Transverse colon (tissue), 4 donors: Measurements from ENCODE around the gene GLI2.

Experiments used
- CTCF ChIP-seq, 5 experiments: fragments of 200-600 bp in 3 of 5; fragments of 450-650 bp in 2 of 5; sonication (generic) in 3 of 5; IDR thresholded peaks; 1 replicate in 2 of 5; 2 replicates in 3 of 5; pipeline ENCODE4 v1.5.1; 2016 to 2017; ENCODE audit warnings: antibody characterized with exemption in 5 of 5, inconsistent platforms in 3 of 5, mild to moderate bottlenecking in 2 of 5, moderate library complexity in 1 of 5
- EP300 ChIP-seq: sonication (generic); formaldehyde crosslinking; IDR thresholded peaks from one replicate; pipeline ENCODE4 v1.6.1; 2017; ENCODE audit warnings: antibody characterized with exemption, low read depth
- POLR2A ChIP-seq: fragments of 450-650 bp; IDR thresholded peaks from one replicate; pipeline ENCODE4 v1.6.1; 2016; ENCODE audit warnings: antibody characterized with exemption, mild to moderate bottlenecking, moderate library complexity
- POLR2AphosphoS5 ChIP-seq, 3 donors: sonication (generic); formaldehyde crosslinking; IDR thresholded peaks; one replicate each; pipeline ENCODE4 v1.6.1; 2016; ENCODE audit warnings: antibody characterized with exemption in 3 of 3

- TF ChIP-seq CTCF (IDR thresholded peaks at IDR 0.05) (no peak), POLR2AphosphoS5 (IDR thresholded peaks at IDR 0.05) (no peak), POLR2A (no peak), EP300 (no peak)
These were observed 34.5 kb downstream of the GLI2 start for GRCh38 chr2:120770176-120770575.
